K562 (cell line): Measurements from ENCODE around the gene SNCB. TPM values are rescaled to one million over a fixed set of nuclear protein-coding genes. Genes with fewer than 3 reads are reported as not detected.

Experiments
- ARID1B ChIP-seq: fragments of 450-650 bp; IDR thresholded peaks from 2 replicates; pipeline ENCODE4 v1.6.1; 2016; ENCODE audit warnings: antibody characterized with exemption, mild to moderate bottlenecking, inconsistent platforms
- ARID4B ChIP-seq: sonication (generic); formaldehyde crosslinking; IDR thresholded peaks from 2 replicates; pipeline ENCODE4 v1.8.0; 2022; ENCODE audit warnings: mild to moderate bottlenecking, missing genetic modification reagents
- CBX8 ChIP-seq: fragments of 200-600 bp; sonication (generic); IDR thresholded peaks from 2 replicates; pipeline ENCODE4 v1.6.1; 2012; ENCODE audit warnings: borderline replicate concordance, mixed run types, low read depth, mild to moderate bottlenecking, moderate library complexity, mixed read lengths, low read length, control low read depth, inconsistent platforms; ENCODE audit not compliant: poor library complexity, severe bottlenecking; ENCODE audit errors: extremely low read depth
- CTCFL ChIP-seq: IDR thresholded peaks from 2 replicates; pipeline ENCODE4 v1.6.1; 2011; ENCODE audit warnings: borderline replicate concordance, low read depth, mild to moderate bottlenecking, moderate library complexity, low read length; ENCODE audit not compliant: insufficient read depth, poor library complexity, severe bottlenecking
- DACH1 ChIP-seq: fragments of 450-650 bp; IDR thresholded peaks from 2 replicates; pipeline ENCODE4 v1.6.1; 2018; ENCODE audit not compliant: partially characterized antibody
- DIDO1 ChIP-seq: fragments of 450-650 bp; IDR thresholded peaks from 2 replicates; pipeline ENCODE4 v1.6.1; 2016; ENCODE audit warnings: low read depth, missing biosample characterization, missing genetic modification characterization
- MXI1 ChIP-seq: IDR thresholded peaks from 2 replicates; pipeline ENCODE4 v1.6.1; 2011; ENCODE audit warnings: low read depth, mild to moderate bottlenecking, improper control_type of control experiment, low read length
- NELFE ChIP-seq: IDR thresholded peaks from 2 replicates; pipeline ENCODE4 v1.6.1; 2011; ENCODE audit warnings: mild to moderate bottlenecking; ENCODE audit not compliant: insufficient read depth, insufficient read length
- NKRF ChIP-seq: fragments of 450-650 bp; IDR thresholded peaks from 2 replicates; pipeline ENCODE4 v1.6.1; 2016; ENCODE audit warnings: borderline replicate concordance
- POLR2AphosphoS2 ChIP-seq: IDR thresholded peaks from 2 replicates; pipeline ENCODE4 v1.6.1; 2012; ENCODE audit warnings: low read length, improper control_type of control experiment
- SRF ChIP-seq, 2 experiments: fragments of 250-450, 450-650 bp in 1 of 2; sonication (Bioruptor Pico) in 1 of 2; sonication (generic) in 1 of 2; formaldehyde crosslinking; IDR thresholded peaks; 2 replicates each; pipeline versions ENCODE4 v1.5.0 to v1.5.1; 2020 to 2022; ENCODE audit warnings: mild to moderate bottlenecking in 1 of 2, missing genetic modification reagents in 1 of 2
- YY1 ChIP-seq, 3 experiments: IDR thresholded peaks; 2 replicates each; pipeline ENCODE4 v1.6.1; 2011; ENCODE audit warnings: low read length in 2 of 3, mild to moderate bottlenecking in 2 of 3, moderate library complexity in 2 of 3, borderline replicate concordance in 1 of 3, control low read depth in 1 of 3, low read depth in 1 of 3; ENCODE audit not compliant: insufficient read depth in 3 of 3, insufficient replicate concordance in 2 of 3, control insufficient read depth in 1 of 3, insufficient read length in 1 of 3; ENCODE audit errors: extremely low read depth in 1 of 3
- ZFX ChIP-seq: sonication (generic); formaldehyde crosslinking; IDR thresholded peaks from 2 replicates; pipeline ENCODE4 v1.8.0; 2022; ENCODE audit warnings: mild to moderate bottlenecking, missing genetic modification reagents, moderate library complexity
- ZNF263 ChIP-seq: sonication (generic); formaldehyde crosslinking; IDR thresholded peaks from 2 replicates; pipeline ENCODE4 v1.8.0; 2022; ENCODE audit warnings: mild to moderate bottlenecking, missing genetic modification reagents, borderline replicate concordance
- ZZZ3 ChIP-seq: fragments of 450-650 bp; IDR thresholded peaks from 2 replicates; pipeline ENCODE4 v1.6.1; 2016; ENCODE audit warnings: antibody characterized with exemption, mild to moderate bottlenecking, moderate library complexity
- polyA plus RNA-seq, 8 experiments: library from polyadenylated mRNA; depleted of rRNA in 4 of 8; stranded (reverse) in 5 of 8; unstranded in 3 of 8; fragments of >200 nt; fragmentation: Nextera tagmentation in 2 of 8; fragmentation: Illumina TruSeq in 1 of 8; extraction: Ambion mirVana in 2 of 8; extraction: Trizol in 1 of 8; gene quantifications; 2 replicates each; pipeline versions ENCODE4 v1.2.1 to v1.2.3, GENCODE V29; 2011 to 2014; ENCODE audit warnings: inconsistent platforms in 1 of 8, missing spikeins in 1 of 8
- total RNA-seq, 7 experiments: library from RNA; depleted of rRNA in 6 of 7; stranded (reverse); fragments of >200 nt in 6 of 7; fragmentation: Illumina TruSeq in 2 of 7; extraction: Trizol in 2 of 7; gene quantifications; 2 replicates each; pipeline versions ENCODE4 v1.2.1 to v1.2.3, GENCODE V29; 2011 to 2021; ENCODE audit warnings: low replicate concordance in 1 of 7
- TF ChIP-seq, protein P1 (sequence below): fragments of 450-650 bp; formaldehyde crosslinking; IDR thresholded peaks from 2 replicates; pipeline ENCODE4 v1.4.0; 2020; ENCODE audit warnings: mild to moderate bottlenecking, moderate library complexity

Gene SNCB
- total and polyA plus RNA-seq, 9 of the 15 experiments (the other 6 are each of a cell fraction or from before 2014, with no cell fraction given), result not detected

DNA sequence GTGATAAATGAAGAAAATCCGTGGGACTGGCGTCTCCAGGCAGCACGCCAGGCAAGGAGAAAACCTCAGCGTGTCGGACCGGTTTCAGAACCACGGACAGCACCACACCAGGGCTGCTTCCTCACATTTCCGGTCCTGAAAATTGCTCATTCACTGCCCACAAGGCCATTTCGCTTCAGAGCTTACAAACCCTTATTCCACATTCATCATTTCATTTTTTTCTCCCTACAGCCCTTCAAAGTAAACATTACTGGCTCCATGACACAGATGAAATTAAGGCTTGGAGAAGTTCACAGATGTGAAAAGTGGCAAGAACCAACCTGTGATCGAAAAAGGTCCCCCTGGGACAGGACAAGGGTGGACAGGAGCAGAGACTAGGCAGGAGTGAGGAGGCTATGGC lies 18.9 kb downstream of the SNCB start (continued):
- TF ChIP-seq ARID4B (CRISPR knock-in tag) (peak; percentile 66; the same call in 1 of the 2 replicates), DACH1 (no peak), SRF (CRISPR knock-in tag; IDR thresholded peaks at IDR 0.05) (peak in 1 of 2 experiments; percentile 65; a peak in 1 of 4 replicates), MXI1 (peak; percentile 83), ZZZ3 (no peak), YY1 (IDR thresholded peaks at IDR 0.05; ENCODE audit: borderline replicate concordance in 1 of 3, control insufficient read depth in 1 of 3, extremely low read depth in 1 of 3, insufficient read depth in 3 of 3, insufficient read length in 1 of 3, insufficient replicate concordance in 2 of 3, low read depth in 1 of 3, low read length in 2 of 3) (peak in 1 of 3 experiments; percentile 13), NELFE (no peak), ZNF263 (CRISPR knock-in tag) (peak; percentile 50; the same call in 1 of the 2 replicates), DIDO1 (no peak), CTCFL (no peak), ARID1B (peak; percentile 12; the same call in 1 of the 2 replicates), POLR2AphosphoS2 (no peak), ZFX (CRISPR knock-in tag) (no peak), NKRF (peak; percentile 58; the same call in 1 of the 2 replicates), CBX8 (no peak)
- TF ChIP-seq, protein P1, sequence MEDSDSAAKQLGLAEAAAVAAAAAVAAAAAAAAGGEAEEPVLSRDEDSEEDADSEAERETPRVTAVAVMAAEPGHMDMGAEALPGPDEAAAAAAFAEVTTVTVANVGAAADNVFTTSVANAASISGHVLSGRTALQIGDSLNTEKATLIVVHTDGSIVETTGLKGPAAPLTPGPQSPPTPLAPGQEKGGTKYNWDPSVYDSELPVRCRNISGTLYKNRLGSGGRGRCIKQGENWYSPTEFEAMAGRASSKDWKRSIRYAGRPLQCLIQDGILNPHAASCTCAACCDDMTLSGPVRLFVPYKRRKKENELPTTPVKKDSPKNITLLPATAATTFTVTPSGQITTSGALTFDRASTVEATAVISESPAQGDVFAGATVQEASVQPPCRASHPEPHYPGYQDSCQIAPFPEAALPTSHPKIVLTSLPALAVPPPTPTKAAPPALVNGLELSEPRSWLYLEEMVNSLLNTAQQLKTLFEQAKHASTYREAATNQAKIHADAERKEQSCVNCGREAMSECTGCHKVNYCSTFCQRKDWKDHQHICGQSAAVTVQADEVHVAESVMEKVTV (CRISPR knock-in tag), result no peak
